SKM-1 treated with dmso at 0.1 percent for 144 hours (cell line): ENCODE measurements around the gene LSM2.

Experiments used
- DNase-seq: peaks from one replicate; lab custom pipeline; 2025; ENCODE audit not compliant: unreplicated experiment; lab: John Stamatoyannopoulos, UW

LSM2 gene

DNA sequence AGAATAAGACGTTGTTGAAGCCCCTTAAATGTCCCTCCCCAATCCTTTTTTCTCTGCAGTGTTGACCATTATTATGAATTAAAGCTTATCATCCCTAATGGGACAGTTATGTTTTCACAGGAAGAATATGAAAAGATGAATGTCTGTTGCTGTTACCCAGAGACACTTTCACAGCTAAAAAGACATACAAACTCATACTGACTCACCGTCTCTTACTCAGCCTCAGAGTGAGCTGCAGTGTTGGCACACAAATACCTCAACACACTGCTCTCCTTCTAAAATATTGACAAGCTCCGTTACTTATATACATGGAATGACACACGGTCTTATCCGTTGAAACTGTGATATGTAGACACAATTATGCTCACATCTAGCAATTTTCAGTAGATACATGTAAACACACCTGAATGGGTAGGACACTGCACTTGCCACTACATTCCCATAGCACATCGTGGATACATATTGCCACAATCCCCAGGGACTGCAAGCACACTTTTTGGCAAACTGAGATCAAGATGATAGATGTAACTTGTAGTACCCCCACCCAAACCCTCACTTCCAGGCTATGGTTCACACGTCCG is 53.9 kb downstream of the LSM2 start:
- DNase-seq = no peak

DNA sequence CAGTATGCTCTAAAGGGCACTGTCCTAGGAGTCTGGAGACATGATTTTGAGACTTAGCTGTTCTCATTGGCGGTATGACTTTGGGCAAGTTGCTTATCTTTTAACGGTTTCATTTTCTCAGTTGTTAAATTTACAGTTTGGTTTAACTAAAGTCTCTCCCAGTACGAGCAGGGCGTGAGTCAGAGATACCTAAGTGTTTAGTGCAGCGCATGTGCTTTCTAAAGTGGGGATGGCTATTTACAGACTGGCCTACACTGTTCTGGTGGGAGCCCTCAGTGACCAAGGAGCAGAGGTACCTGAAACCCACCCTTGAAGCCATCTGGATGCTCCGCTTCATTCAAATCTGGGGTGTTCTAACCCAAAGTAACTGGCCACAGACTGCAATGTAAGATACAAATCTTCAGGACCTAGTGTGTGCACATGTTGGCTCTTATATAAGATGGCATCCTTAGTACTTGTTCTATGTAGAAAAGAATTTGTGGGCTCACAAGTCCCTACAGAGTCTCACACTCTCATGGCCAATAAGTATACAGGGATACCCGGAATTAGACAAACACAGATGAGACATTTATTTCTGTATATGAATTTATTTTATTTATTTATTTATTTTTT is 56.2 kb downstream of the LSM2 start:
- no peak for DNase-seq

DNA sequence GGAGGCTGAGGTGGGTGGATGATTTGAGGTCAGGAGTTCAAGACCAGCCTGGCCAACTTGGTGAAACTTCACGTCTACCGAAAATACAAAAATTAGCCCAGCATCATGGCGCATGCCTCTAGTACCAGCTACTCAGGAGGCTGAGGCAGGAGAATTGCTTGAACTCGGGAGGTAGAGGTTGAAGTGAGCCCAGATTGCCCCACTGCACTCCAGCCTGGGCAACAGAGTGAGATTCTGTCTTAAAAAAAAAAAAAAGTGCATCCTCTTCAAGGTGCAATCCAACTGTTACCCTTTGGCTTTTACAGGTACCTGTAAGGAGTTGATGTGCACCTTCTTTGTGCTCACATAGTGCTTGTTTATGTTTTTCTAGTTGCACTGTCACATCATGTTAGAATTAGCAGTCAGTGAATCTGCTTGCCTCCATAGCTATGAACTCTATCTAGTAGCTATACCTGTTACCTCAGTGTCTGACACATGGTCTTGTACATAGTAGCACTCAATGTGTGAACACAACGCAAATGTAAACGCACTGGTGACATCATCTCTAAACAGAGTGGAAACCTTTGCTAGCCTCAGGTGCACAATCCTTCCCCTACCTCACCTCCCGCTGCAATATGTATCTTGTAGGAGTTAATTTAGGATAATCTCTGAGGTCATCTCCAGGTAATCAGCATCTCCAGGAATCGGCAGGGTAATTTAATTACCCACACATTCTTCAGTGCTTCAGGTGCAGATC is 57.3 kb downstream of the LSM2 start:
- DNase-seq = no peak
